GM21786 (cell line): ENCODE data around the gene MAP3K19.
"Not testable (repeated sequence)": the region's sequence is repeated elsewhere in the genome, so short reads cannot be mapped to it uniquely, and the experiment has no call there.

ENCODE experiments used
- ATAC-seq: cut with Tn5 transposase; IDR thresholded peaks from one replicate; pipeline ENCODE4 v1.9.1; 2021; ENCODE audit not compliant: unreplicated experiment

The MAP3K19 gene

DNA sequence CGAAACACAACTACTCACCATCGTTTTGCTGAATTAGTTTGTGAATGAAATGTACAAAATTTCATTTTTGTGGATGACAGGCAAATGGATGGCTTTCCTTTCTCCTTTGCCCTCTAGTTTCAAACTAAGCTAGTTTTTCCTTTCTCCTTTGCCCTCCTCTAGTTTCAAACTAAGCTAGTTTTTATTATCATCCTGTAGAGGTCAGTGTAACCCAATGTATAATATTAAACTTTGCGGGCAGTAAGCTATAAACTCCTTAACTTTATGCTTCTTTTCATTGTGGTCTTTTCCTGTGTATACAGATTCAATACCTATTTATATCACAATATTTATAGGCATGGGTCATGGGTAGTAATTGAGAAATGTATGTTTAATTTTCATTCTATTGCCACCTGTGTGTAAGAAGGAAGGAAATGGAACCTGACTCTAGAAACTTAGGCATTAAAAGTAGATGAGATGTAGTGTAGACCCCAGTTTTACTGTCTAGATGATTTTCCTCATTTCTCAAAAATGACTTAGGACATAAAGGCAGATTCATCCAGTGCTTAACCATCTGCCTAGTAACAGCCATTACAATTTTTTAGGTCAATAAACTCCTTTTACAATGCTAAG is 58.1 kb downstream of the MAP3K19 start:
- ATAC-seq, result no peak

DNA sequence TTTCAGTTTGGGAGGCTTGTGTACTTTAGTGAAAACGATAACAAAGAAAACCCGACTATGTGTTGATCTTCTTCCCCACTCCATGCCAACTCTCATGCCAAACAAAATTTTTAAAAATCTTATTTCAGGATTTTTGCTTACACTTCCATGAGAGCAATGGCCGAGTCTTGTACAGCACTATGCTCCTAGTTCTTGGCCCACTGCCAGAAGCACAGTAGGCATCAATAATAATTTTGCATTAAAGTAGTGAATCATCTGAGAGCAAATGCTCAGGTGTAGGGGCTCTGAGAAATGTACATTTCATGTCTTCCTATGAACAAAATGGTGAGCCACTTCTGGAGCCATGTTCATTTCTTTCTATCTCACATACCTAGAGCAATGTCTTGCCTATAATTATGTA is 62.2 kb downstream of the MAP3K19 start:
- no peak for ATAC-seq

DNA sequence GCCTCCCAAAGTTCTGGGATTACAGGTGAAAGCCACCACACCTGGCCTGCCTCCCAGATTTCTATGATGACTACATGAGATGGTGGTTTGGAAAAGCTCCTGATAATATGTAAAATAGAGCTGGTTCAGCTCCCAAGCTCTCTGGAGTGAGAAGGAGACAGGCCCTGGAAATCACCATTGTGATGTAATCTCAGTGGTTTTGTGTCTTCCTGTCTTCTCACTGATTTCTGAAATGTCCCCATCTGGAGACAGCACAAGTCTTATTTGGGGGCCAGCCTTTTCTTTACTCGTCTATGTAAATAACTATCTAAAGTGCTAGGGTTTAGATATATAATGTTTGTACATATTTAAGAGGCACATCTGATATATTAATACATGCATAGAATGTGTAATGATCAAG is 64.6 kb downstream of the MAP3K19 start:
- ATAC-seq, result no peak

DNA sequence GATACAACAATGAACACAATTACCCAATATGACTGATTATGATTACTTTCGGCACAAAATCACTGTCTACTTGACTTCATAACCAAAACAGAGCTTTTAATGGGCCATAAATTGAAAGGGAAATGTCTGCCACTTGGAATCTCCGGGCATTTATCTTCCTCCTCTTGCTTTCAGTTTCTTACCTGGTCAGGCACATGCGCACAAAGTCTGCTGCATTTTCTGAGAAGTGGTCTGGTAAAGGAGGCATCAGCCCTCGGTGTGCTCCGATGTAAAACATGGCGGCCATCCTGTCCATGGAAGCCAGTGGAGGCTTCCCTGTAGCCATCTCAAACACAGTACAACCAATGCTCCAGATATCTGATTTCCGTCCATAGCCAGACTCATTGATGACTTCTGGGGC is 66.6 kb downstream of the MAP3K19 start:
- ATAC-seq, result no peak

DNA sequence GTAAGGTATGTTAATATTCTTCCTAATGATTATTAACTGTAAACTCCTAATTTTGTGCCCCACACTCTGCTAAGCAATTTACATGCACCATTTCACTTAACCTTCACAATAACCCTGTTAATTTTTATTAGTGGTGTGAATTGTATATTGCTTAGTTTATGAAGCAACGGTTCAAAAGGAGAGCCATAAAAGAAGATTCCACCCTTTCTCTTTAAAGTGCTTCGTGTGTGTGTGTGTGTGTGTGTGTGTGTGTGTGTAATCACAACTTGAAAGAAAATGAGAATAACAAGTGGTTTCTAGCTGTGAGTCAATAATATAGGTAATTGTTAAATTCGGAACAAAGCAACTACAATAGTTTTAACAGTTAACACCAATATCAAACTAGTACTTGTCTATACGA is 68.0 kb downstream of the MAP3K19 start:
- ATAC-seq, result no peak

DNA sequence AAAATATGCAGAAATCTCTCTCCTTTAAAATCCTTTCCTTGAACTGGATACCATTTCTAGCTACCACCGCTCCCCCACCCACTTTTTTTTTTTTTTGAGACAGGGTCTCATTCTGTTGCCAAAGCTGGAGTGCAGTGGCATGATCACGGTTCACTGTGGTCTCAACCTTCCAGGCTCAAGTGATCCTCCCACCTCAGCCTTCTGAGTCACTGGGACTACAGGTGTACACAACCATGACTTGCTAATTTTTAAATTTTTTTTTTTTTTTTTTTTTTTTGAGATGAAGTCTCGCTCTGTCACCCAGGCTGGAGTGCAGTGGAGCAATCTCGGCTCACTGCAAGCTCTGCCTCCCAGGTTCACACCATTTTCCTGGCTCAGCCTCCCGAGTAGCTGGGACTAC is 70.1 kb downstream of the MAP3K19 start:
- not testable (repeated sequence) for ATAC-seq

DNA sequence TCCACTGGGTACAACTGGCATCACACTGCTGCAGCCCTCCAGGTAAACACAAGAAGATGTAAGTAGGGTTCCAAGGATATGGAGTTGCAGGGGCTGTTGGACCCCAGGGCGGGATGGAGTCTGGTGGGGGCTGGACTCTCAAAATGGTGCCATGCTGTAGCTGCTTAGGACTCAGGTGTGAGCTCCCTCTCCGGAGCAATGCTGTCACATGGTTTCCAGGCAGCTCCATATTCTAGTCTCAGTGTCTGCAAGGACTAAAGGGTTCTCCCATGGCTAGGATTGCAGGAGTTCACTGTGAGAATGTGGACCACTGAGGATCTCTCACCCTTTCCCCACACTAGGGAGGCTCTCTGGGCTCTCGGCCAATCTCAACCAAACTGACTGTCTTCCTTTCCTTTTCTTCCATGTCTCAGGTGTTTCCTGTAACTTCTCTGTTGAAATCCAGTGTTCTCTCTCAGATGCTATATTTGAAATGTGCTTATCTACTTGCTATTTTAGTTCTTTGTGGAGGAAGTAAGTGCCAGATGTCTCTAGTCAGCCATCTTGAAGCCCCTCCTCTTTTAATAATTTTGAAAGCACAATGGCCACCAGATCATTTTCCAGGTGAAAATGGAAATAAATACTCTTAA is 71.1 kb downstream of the MAP3K19 start:
- no peak for ATAC-seq

DNA sequence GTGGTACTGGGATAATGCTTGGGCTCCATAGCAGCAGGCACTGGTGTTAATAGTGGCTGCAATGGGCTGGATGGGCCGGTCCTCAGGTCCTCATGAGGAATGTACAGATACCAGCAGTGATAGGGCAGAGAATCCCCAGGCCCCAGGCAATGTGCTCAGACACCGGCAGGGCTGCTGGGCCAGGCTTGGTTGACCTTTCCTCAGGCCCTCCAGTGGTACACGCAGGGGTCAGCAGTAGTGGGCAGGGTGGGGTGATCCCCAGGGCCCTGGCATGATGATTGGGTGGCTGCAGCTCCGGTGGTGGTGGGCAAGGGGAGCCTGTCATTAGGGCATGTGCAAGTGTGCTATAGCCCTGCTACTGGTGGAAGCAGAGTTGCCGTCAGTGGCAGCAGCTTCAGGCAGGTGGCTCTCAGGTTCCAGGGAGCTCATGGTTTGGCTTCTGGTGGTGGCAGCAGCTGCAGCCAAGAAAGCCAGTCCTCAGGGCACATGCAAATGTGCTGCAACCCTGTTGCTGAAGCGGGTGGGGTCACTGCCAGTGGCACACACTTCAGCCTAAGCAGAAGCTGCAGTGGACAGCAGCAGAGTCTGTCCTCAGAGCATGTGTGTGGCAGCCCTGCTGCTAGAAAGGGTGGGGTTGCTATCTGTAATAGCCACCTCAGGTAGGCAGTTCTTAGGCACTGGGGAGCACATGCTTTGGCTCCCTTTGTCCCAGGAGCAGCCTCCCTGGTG is 71.8 kb downstream of the MAP3K19 start:
- no peak for ATAC-seq

DNA sequence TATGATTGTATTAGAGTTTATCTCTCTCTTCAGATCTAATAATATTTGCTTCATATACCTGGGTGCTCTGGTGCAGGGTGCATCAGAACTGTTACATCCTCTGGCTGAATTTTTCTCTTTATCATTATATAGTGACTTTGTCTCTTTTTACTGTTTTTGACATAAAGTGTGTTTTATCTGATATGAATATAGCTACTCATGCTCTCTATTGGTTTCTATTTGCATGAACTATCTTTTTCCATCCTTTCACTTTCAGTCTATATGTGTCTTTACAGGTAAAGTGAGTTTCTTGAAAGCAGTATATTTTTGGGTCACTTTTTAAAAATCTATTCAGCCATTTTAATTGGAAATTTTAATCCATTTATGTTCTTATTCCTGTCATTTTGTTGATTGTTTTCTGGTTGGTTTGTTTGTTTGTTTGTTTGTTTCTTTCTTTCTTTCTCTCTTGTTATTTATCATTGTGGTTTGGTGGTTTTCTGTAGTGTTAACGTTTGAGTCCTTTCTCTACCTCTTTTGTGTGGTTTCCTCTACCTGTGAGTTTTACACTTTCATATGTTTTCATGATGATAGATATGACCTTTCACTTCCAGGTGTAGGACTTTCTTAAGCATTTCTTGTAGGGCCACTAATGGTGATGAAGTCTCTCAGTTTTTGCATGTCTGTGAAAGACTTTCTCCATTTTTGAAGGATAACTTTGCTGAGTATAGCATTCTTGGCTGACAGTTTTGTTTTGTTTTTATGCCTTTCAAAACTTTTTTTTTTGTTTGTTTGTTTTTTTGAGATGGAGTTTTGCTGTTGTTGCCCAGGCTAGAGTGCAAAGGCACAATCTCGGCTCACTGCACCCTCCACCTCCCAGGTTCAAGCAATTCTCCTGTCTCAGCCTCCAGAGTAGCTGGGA is 73.8 kb downstream of the MAP3K19 start:
- no peak for ATAC-seq

DNA sequence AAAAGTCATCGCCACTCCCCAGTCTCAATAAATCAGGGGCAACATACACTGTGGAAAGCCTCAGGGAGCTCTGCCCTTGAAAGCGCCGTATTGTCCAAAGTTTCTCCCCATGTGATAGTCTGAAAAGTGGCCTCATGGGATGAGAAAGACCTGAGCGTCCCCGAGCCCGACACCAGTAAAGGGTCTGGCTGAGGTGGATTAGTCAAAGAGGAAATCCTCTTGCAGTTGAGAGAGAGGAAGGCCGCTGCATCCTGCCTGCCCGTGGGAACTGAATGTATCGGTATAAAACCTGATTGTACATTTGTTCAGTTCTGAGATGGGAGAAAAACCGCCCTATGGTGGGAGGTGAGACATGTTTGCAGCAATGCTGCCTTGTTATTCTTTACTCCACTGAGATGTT is 80.1 kb downstream of the MAP3K19 start:
- not testable (repeated sequence) for ATAC-seq

DNA sequence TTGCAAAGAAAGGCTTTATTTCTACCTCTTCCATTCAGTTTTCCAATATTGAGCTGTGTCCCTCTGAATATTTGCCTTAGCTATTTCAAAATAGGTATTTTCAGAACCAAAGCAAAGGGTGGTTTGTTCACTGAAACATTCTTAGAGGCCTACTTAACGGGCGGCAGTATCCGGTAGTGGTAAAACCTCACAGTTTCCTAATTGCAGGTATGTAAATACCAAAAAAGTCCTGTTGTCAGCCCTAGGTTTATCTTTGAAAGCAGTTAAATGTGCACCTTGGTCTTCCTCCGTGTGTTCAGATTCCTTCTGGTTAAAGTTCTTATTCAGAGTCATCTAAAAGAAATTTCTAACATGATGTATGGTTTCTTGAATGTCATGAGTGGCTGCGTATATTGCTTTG is 89.8 kb downstream of the MAP3K19 start:
- no peak for ATAC-seq

DNA sequence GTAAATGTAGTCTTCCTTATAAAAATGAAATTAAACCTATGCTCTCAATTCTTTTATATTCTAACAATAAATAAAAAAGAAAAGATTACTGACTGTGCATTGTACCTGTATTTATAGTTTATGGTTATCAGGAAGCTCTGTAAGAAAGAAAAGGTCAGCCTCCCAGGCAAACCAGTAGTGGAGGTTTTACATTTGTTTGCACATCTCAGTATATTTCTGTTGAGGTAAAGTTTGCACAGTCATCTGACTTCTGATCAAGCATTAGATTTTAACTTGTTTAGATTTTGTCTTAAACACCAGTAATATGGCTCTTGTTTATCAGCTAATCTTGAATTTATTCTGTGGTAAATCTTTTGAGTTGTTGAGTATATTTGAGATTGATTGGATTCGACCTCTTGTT is 91.5 kb downstream of the MAP3K19 start:
- no peak for ATAC-seq

DNA sequence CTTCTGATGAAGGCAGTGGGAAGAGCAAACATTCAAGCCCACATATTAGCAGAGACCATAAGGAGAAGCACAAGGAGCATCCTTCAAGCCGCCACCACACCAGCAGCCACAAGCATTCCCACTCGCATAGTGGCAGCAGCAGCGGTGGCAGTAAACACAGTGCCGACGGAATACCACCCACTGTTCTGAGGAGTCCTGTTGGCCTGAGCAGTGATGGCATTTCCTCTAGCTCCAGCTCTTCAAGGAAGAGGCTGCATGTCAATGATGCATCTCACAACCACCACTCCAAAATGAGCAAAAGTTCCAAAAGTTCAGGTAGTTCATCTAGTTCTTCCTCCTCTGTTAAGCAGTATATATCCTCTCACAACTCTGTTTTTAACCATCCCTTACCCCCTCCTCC is 93.2 kb downstream of the MAP3K19 start:
- no peak for ATAC-seq

DNA sequence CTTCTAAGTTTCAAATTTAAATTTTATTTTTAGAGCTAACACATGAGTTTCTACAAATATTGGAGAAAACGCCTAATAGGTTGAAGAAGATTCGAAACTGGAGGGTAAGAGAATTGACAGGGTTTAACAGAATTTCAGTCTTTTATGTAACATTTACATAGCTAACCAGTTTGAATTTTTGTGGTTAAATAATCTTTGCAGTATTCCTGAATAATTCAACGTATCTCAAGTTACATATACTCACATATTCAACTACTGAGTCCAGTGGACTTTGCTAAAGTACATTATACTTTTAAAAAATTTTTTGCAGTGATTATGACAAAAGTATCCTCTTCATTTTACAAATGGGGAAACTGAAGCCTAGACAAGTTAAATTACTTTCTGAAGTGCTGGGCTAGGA is 94.6 kb downstream of the MAP3K19 start:
- no peak for ATAC-seq

DNA sequence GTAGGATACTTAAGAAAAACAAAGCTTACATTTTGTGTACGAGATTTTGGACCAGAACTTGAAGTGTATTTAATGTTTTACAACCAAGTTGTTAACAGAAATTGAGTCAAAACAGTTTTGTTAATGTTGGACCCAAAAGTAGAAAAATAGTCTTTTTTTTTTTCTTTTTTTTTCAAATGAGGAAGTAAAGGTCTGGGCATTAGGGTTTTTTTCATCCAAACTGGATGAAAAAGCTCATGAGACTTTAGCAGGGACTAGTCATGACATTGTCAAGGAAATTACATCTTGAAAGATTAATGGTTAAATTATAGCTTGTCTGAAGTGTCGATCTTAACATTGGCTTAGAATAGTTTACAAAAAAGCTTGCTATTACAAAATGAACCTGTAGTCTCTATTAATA is 96.4 kb downstream of the MAP3K19 start:
- no peak for ATAC-seq

DNA sequence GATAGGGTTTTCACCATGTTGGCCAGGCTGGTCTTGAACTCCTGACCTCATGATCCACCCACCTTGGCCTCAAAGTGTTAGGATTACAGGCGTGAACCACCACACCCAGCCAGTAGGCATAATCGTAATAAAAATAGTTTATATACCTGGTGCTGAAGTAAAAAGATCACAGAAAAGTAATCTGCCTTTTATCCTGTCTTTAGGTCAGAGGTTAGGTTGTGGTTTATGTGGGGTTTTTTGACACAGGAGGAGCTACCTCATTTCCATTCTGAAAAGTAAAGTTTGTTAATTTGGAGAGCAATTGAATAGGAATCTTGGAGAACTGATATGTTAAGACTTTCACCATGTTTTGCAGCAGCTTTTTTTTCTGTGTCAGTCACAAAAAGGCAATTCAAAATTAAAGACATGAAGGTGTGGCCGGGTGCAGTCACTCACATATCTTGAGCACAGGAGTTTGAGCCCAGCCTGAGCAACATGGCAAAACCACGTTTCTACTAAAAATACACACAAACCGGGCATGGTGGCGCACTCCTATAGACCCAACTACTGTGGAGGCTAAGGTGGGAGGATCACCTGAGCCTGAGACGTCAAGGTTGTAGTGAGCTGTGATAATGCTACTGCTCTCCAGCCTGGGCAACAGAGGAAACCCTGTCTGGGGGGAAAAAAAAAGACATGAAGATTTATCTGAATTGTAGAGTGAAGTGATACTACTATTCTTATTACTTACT is 97.1 kb downstream of the MAP3K19 start:
- ATAC-seq, result no peak

DNA sequence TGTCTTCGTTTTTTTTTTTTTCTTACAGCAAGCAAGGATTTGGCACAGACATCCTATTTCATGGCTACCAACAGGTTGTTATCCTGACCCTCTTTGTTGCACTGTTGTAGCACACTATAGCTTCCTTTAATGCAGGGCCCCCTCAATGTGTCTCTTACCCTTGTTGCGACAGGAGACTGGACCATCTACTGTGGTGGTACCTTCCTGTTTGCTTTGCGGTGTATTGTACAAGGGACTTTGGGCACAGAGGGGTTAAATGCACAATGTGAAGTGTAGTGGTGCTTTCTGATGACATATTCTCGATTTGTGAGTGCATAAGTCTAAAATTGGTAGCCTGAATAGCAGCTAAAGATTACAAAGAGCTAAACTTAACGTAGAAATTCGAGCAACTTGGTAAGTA is 101.2 kb downstream of the MAP3K19 start:
- no peak for ATAC-seq

DNA sequence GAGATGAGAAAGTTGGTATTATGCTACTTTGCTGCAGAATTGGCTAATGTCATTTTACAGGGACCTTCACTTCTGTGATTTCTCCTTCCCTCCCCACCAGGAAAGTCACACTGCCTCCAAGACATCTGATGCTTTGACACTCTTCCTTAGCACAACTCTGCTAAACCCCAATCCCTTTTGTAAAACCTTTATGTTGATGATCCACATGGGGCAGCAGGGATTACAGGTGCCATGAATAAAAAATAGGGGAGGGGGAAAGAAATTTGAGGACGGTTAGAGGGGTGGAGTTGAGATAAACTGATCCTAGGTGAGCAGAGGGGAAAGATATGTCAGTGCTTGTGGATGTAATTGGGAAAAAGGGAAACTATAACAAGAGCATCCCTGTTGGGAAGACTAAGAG is 102.3 kb downstream of the MAP3K19 start:
- no peak for ATAC-seq

DNA sequence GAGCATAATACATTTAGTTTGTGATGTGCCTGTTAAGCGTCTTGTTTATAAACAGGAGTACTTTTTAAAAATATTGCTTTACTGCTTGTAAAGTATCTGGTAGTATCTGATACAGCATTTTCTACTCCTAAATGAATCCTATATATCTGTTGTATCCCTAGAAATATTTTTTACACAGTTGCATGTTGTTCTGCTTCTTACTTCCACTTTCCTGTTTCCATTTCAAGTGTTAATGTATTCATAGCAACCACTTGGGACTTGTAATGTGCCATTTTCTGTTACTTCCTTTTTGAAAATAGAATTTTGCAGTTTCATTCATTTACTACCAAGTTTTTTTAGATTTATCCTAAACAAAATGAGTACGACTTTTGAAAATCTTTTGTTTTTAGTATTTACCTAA is 103.7 kb downstream of the MAP3K19 start:
- peak; percentile 92 for ATAC-seq

DNA sequence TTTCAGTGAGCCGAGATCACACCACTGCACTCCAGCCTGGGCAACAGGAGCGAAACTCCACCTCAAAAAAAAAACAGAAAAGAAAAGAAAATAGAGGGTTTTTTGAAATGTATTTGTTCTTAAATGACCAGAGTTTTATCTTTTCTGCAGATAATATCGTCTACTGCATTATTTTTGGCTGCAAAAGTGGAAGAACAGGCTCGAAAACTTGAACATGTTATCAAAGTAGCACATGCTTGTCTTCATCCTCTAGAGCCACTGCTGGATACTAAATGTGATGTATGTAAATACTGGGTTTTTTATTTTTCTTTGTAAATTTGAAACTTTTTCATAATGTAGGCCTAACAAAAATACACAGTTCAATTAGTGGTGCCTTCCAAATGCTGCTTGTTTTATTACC is 110.6 kb downstream of the MAP3K19 start:
- no peak for ATAC-seq

DNA sequence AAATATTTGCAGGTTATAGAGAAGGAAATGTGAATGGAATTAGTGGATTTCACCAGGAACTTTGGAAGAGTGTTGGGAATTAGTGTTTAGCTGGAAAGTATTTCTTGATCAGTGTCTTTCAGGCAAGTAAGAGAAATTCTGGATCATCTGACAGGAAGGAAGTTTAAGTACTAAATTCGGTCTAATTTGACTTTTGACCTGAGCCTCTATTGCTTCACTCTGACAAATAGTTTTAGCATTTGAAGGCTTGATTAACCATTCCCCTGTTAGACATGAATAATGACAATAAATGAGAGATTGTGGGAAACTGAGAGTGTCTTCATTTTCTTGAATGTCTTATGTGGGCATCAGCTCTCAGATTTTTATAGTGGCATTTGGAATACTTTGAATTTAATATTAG is 112.6 kb downstream of the MAP3K19 start:
- no peak for ATAC-seq
